ENCODE data around the gene BTRC. TPM values are rescaled to one million over a fixed set of nuclear protein-coding genes. Genes with fewer than 3 reads are reported as not detected.

The BTRC gene
- total and polyA plus RNA-seq, 7 donors, result 6.1 to 19.3 (median 16.4) TPM

DNA sequence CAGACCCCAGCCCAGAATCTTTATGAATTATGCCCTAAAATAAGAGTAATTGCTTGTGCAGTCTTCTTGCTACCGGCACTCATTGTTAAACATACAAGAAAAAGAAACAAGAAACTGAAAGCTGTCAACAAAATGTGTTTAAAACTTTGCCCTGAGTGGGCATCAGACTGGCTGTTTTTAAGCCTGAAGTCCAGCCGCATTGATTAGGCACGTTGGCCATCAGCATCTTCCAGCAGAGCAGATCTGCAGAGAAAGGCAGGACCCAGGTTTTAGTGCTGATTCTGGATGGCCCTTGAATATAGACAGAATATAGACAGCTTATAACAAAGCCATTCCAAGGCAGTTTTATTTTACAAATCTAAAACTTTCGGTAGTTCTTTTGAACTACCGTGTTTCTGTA, 131.2 kb downstream of the BTRC start:
- TF ChIP-seq, protein P1, sequence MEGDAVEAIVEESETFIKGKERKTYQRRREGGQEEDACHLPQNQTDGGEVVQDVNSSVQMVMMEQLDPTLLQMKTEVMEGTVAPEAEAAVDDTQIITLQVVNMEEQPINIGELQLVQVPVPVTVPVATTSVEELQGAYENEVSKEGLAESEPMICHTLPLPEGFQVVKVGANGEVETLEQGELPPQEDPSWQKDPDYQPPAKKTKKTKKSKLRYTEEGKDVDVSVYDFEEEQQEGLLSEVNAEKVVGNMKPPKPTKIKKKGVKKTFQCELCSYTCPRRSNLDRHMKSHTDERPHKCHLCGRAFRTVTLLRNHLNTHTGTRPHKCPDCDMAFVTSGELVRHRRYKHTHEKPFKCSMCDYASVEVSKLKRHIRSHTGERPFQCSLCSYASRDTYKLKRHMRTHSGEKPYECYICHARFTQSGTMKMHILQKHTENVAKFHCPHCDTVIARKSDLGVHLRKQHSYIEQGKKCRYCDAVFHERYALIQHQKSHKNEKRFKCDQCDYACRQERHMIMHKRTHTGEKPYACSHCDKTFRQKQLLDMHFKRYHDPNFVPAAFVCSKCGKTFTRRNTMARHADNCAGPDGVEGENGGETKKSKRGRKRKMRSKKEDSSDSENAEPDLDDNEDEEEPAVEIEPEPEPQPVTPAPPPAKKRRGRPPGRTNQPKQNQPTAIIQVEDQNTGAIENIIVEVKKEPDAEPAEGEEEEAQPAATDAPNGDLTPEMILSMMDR (IDR thresholded peaks at IDR 0.05), result no peak
- DNase-seq (no peak), ATAC-seq (no peak)
- Histone ChIP-seq H3K9me3 (no peaks in the 10 kb centered on the region), H3K4me1 (peaks cover 51% of the 10 kb centered on the region), H3K4me3 (peak overlapping the region; percentile 66), H3K27me3 (ENCODE audit: insufficient read depth in 3 of 3, low read length in 2 of 3) (no peaks in the 10 kb centered on the region), H3K27ac (peak overlapping the region; percentile 78), H3K36me3 (ENCODE audit: insufficient read depth in 1 of 2, low read depth in 1 of 2) (no peaks in the 10 kb centered on the region)
- intact Hi-C loops (cut with DNase I), result no loop called here
- WGBS, 3 donors, result 76 to 94% (median 82%) methylated on average over 5 of the region's 5 CpGs

DNA sequence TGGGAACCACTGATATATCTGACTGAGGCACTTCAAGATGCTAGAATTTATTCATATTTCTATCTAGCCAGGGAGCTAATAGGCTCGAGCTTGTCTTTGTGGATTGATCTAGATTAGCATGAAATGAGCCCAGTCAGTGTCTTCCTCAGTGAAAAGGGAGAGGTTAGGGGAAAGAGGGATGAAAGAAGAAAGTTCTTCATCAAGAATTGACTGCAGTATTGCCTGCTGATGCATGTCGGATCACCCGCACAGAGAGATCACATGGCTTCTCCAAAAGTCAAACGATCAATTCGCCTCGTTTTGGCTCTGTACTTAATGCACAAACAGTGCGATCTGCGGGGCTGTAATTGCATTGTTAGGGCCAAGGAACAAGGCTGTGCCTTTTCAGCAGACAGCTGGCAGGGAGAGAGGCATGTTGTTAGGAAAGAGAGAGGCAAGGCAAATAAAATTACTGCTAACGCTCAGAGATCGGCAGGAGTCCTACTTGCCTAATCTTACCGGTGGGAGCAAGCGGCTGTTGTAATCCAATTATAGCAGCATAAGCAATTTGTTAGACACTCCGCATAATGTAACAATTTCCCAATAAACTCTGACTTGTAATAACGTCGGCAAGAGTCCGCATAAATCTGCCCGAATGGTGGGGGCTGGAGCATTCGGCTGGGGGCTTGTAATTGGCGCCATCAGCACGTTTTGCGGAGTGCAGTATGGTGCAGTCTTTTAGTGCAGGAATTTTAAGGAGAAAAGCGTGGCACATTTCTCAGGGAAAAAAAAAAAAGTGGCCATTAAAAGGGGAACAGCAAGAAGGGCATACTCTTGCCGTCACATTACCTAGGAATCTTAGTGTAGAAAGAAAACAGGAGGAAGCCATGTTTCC, 132.0 kb downstream of the BTRC start:
- WGBS, 3 donors, result 27 to 38% (median 31%) methylated on average over 23 of the region's 23 CpGs
- Histone ChIP-seq H3K36me3 (ENCODE audit: insufficient read depth in 1 of 2, low read depth in 1 of 2) (no peaks in the 10 kb centered on the region), H3K4me3 (peak overlapping the region; percentile 66), H3K9me3 (no peaks in the 10 kb centered on the region), H3K27ac (peak overlapping the region; percentile 78), H3K4me1 (peaks cover 52% of the 10 kb centered on the region), H3K27me3 (ENCODE audit: insufficient read depth in 3 of 3, low read length in 2 of 3) (no peaks in the 10 kb centered on the region)
- intact Hi-C loops (cut with DNase I), result loop anchor here in 1 of 2 donors (2.0 kb wide), 1 partner anchor 259 kb away; no protein-coding TSS in a partner anchor
- peak in 1 of 2 donors; percentile 17 for DNase-seq
- peak; percentile 84 to 93 (median 88) for ATAC-seq
- TF ChIP-seq, protein P1 (IDR thresholded peaks at IDR 0.05), result no peak

DNA sequence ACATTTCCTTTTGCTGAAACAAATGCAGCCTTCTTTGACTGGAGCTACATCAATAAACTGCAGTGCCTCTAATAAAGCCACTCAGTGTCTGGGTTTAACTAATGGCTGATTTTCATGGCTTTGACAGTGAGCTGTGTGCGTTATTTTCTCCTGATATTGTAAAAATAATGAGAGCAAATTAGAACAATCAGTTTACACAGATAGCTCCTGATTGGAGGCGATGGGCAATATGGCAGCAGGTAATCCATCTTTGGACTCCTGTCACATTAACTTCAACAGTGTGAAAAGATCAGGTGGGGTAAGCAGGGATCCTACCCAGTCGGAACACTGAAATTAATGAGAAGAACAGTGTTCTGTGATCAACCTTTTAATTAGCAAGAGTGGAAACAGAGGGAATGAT, 133.4 kb downstream of the BTRC start:
- no peak for ATAC-seq
- TF ChIP-seq, protein P1 (IDR thresholded peaks at IDR 0.05), result no peak
- no peaks in the 10 kb centered on the region for H3K36me3 ChIP-seq (ENCODE audit: insufficient read depth in 1 of 2, low read depth in 1 of 2)
- DNase-seq, result no peak
- no peaks in the 10 kb centered on the region for H3K9me3 ChIP-seq
- intact Hi-C loops (cut with DNase I), result loop anchor here in 1 of 2 donors (2.0 kb wide), 1 partner anchor 261 kb away; no protein-coding TSS in a partner anchor
- WGBS, 3 donors, result 88 to 94% (median 92%) methylated on average over 3 of the region's 3 CpGs
- no peak overlapping the region for H3K4me3 ChIP-seq
- peaks cover 52% of the 10 kb centered on the region for H3K4me1 ChIP-seq
- H3K27ac ChIP-seq, result no peak overlapping the region
- no peaks in the 10 kb centered on the region for H3K27me3 ChIP-seq (ENCODE audit: insufficient read depth in 3 of 3, low read length in 2 of 3)

DNA sequence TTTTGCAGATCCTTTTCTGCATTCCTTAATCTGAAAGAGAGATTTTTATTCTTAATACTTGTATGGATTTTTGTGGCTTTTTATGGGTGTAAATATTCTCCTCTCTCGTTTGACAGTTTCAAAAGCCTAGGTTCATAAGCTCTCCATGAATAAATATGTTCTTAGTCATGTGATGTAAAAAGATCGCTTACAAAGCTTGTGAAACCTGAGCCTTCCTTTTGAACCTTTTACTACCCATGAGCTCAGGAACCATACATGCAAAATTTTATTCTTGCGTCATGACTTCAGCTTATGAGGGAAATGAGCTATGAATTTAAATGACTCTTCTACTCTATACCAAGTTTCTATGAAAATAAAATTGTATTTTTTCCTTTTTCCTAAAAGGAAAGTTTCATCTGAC, 135.4 kb downstream of the BTRC start:
- 23 to 32% (median 24%) methylated on average over 3 of the region's 3 CpGs for WGBS, 3 donors
- H3K4me1 ChIP-seq, result peaks cover 56% of the 10 kb centered on the region
- DNase-seq, result no peak
- H3K27ac ChIP-seq, result peak overlapping the region; percentile 54
- TF ChIP-seq, protein P1 (IDR thresholded peaks at IDR 0.05), result no peak
- no peaks in the 10 kb centered on the region for H3K27me3 ChIP-seq (ENCODE audit: insufficient read depth in 3 of 3, low read length in 2 of 3)
- peak; percentile 62 to 81 (median 75) for ATAC-seq
- no peak overlapping the region for H3K4me3 ChIP-seq
- intact Hi-C loops (cut with DNase I), result no loop called here
- no peaks in the 10 kb centered on the region for H3K36me3 ChIP-seq (ENCODE audit: insufficient read depth in 1 of 2, low read depth in 1 of 2)
- H3K9me3 ChIP-seq, result no peaks in the 10 kb centered on the region

Data from psoas muscle (tissue), 8 donors.